Neuronal stem cell (in vitro differentiated cells): ENCODE data around the gene CPD.

Experiments used
- DNase-seq: peaks from one replicate; pipeline ENCODE4 v3.0.0-alpha.2; 2013; ENCODE audit warnings: low spot score
- H2AFZ ChIP-seq: one replicate; pipeline ENCODE4 v1.6.1; 2013; ENCODE audit warnings: mild to moderate bottlenecking, low read length, inconsistent platforms
- H2AK5ac ChIP-seq: 2 replicates; pipeline ENCODE4 v1.6.1; 2013; ENCODE audit warnings: low read depth, mild to moderate bottlenecking, inconsistent platforms, low read length, moderate library complexity, mixed read lengths
- H2BK120ac ChIP-seq: 2 replicates; pipeline ENCODE4 v1.6.1; 2013; ENCODE audit warnings: low read depth, mild to moderate bottlenecking, inconsistent platforms, low read length, moderate library complexity, mixed read lengths
- H2BK12ac ChIP-seq: one replicate; pipeline ENCODE4 v1.6.1; 2013; ENCODE audit warnings: low read length, inconsistent platforms
- H2BK15ac ChIP-seq: 2 replicates; pipeline ENCODE4 v1.6.1; 2013; ENCODE audit warnings: mild to moderate bottlenecking, low read length, inconsistent platforms, mixed read lengths
- H2BK5ac ChIP-seq: one replicate; pipeline ENCODE4 v1.6.1; 2013; ENCODE audit warnings: inconsistent platforms, mild to moderate bottlenecking, low read length, moderate library complexity
- H3K14ac ChIP-seq: one replicate; pipeline ENCODE4 v1.6.1; 2013; ENCODE audit warnings: low read length, inconsistent platforms
- H3K18ac ChIP-seq: 2 replicates; pipeline ENCODE4 v1.6.1; 2013; ENCODE audit warnings: low read length, inconsistent platforms
- H3K23ac ChIP-seq: 2 replicates; pipeline ENCODE4 v1.6.1; 2013; ENCODE audit warnings: low read depth, mild to moderate bottlenecking, mixed read lengths, low read length, inconsistent platforms; ENCODE audit not compliant: poor library complexity
- H3K27ac ChIP-seq: replicated peaks from 3 replicates; pipeline ENCODE4 v1.5.1; 2013; ENCODE audit warnings: low read length, inconsistent platforms
- H3K27me3 ChIP-seq, 3 experiments: 2 replicates each; pipeline ENCODE4 v1.6.1; 2013; ENCODE audit warnings: low read length in 3 of 3, mild to moderate bottlenecking in 2 of 3, inconsistent platforms in 1 of 3, low read depth in 1 of 3, mixed read lengths in 1 of 3, moderate library complexity in 1 of 3; ENCODE audit not compliant: control insufficient read depth in 3 of 3, insufficient read depth in 3 of 3
- H3K36me3 ChIP-seq, 2 donors: replicated peaks in 1 of 2; 2 replicates each; pipeline ENCODE4 v1.6.1; 2013; ENCODE audit warnings: low read length in 2 of 2; ENCODE audit not compliant: control insufficient read depth in 2 of 2, insufficient read depth in 2 of 2
- H3K4ac ChIP-seq: 2 replicates; pipeline ENCODE4 v1.6.1; 2013; ENCODE audit warnings: inconsistent platforms, mild to moderate bottlenecking, low read length, moderate library complexity
- H3K4me1 ChIP-seq, 2 donors: 1 replicate in 1 of 2; 2 replicates in 1 of 2; pipeline ENCODE4 v1.6.1; 2013; ENCODE audit warnings: low read length in 2 of 2, low read depth in 1 of 2; ENCODE audit not compliant: control insufficient read depth in 2 of 2, insufficient read depth in 1 of 2
- H3K4me2 ChIP-seq: one replicate; pipeline ENCODE4 v1.6.1; 2013; ENCODE audit warnings: mild to moderate bottlenecking, low read length, inconsistent platforms; ENCODE audit not compliant: insufficient read depth, poor library complexity, severe bottlenecking
- H3K4me3 ChIP-seq, 2 donors: 2 replicates each; pipeline ENCODE4 v1.5.1; 2013; ENCODE audit warnings: low read length in 2 of 2, mild to moderate bottlenecking in 2 of 2, inconsistent platforms in 1 of 2, moderate library complexity in 1 of 2
- H3K79me1 ChIP-seq: one replicate; pipeline ENCODE4 v1.6.1; 2013; ENCODE audit warnings: low read depth, mild to moderate bottlenecking, inconsistent platforms, low read length, moderate library complexity
- H3K9ac ChIP-seq: one replicate; pipeline ENCODE4 v1.6.1; 2013; ENCODE audit warnings: mild to moderate bottlenecking, low read depth, low read length, inconsistent platforms; ENCODE audit not compliant: poor library complexity
- H3K9me3 ChIP-seq, 2 donors: replicated peaks in 1 of 2; 2 replicates each; pipeline versions ENCODE3 to v1.6.1; 2013; ENCODE audit warnings: low read length in 2 of 2, mild to moderate bottlenecking in 2 of 2, inconsistent platforms in 1 of 2, low read depth in 1 of 2, mixed read lengths in 1 of 2, moderate library complexity in 1 of 2; ENCODE audit not compliant: control insufficient read depth in 2 of 2, insufficient read depth in 1 of 2
- H4K8ac ChIP-seq: one replicate; pipeline ENCODE4 v1.6.1; 2013; ENCODE audit warnings: low read depth, mild to moderate bottlenecking, inconsistent platforms, low read length, moderate library complexity
- H4K91ac ChIP-seq: one replicate; pipeline ENCODE4 v1.6.1; 2013; ENCODE audit warnings: low read length, low read depth, mild to moderate bottlenecking, inconsistent platforms; ENCODE audit not compliant: poor library complexity
- WGBS, 2 donors: extraction: QIAGEN DNeasy Blood & Tissue Kit; methylation state at CpG; one replicate each; pipeline ENCODE4 v1.1.7; 2013; ENCODE audit warnings: missing lambda C conversion rate in 2 of 2, mixed read lengths in 1 of 2; ENCODE audit not compliant: insufficient read length in 2 of 2, insufficient replicate concordance in 1 of 2; ENCODE audit errors: extremely low coverage in 2 of 2; 5-methylcytosine and 5-hydroxymethylcytosine counted together

Gene CPD

DNA sequence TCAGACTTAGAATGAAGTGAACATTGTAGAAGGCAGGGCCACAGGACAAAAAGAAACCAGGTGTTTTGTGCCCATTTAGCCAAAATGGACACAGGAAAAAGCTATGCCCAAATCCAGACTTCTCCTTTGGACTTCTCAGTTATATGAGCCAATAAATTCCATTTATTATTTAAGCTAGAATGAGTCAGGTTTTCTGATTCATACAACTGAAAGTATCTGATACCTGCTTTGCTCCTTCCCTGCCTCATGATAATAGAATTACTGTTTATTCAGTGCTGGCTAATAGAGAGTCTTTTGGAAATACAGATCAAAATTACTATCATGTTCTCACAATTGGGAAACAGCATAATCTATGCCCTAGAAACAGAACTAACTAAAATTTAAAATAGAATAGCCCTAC is 8.7 kb upstream of the CPD start:
- H3K27ac ChIP-seq = no peak overlapping the region
- H3K4ac ChIP-seq = no peak overlapping the region
- no peaks in the 10 kb centered on the region for H3K9me3 ChIP-seq
- no peak overlapping the region for H3K4me2 ChIP-seq
- H4K91ac ChIP-seq = no peak overlapping the region
- no peak overlapping the region for H2AK5ac ChIP-seq
- H3K9ac ChIP-seq = no peak overlapping the region
- H4K8ac ChIP-seq = no peak overlapping the region
- peaks cover 2 to 12% of the 10 kb centered on the region in 2 donors for H3K4me1 ChIP-seq
- H3K23ac ChIP-seq = no peak overlapping the region
- H3K14ac ChIP-seq = no peak overlapping the region
- H3K79me1 ChIP-seq = no peaks in the 10 kb centered on the region
- H2BK15ac ChIP-seq = no peak overlapping the region
- no peak for DNase-seq
- no peak overlapping the region for H3K4me3 ChIP-seq
- H2AFZ ChIP-seq = no peak overlapping the region
- H3K18ac ChIP-seq = no peak overlapping the region
- no peak overlapping the region for H2BK5ac ChIP-seq
- no peaks in the 10 kb centered on the region for H3K36me3 ChIP-seq
- no peak overlapping the region for H2BK120ac ChIP-seq
- H2BK12ac ChIP-seq = no peak overlapping the region
- peaks cover 0 to 37% (median 0%) of the 10 kb centered on the region in 3 experiments for H3K27me3 ChIP-seq

DNA sequence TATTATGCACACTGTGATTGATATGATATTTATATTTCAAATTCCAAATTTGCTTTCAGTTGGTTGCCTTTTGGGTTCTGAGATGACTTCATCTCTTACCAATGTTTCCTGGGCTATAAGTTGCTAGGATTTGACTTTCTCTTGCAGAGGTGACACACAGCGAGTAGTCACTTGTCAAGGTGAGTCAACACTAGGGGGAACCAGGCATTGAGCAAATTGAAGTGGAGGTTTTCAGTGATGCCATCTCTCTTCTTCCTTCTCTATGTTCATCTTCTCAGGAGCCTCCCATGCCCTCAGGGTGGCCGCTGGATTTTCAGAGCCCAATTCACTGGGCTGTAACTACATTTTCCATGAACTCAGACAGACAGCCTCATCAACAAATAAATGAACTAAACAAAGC is 6.0 kb upstream of the CPD start:
- no peak overlapping the region for H2BK12ac ChIP-seq
- H3K4me1 ChIP-seq = peaks cover 4 to 20% of the 10 kb centered on the region in 2 donors
- no peak overlapping the region for H4K91ac ChIP-seq
- H2AFZ ChIP-seq = no peak overlapping the region
- H3K9ac ChIP-seq = no peak overlapping the region
- no peak overlapping the region for H3K4me2 ChIP-seq
- no peaks in the 10 kb centered on the region for H3K79me1 ChIP-seq
- H3K36me3 ChIP-seq = no peaks in the 10 kb centered on the region
- WGBS, 2 donors = no CpG with 5 or more reads among the region's 2 CpGs
- no peak overlapping the region for H3K4ac ChIP-seq
- no peak overlapping the region for H2BK15ac ChIP-seq
- no peak overlapping the region for H3K18ac ChIP-seq
- H3K27ac ChIP-seq = no peak overlapping the region
- H3K14ac ChIP-seq = no peak overlapping the region
- H2BK5ac ChIP-seq = no peak overlapping the region
- H2BK120ac ChIP-seq = no peak overlapping the region
- no peak overlapping the region for H3K23ac ChIP-seq
- DNase-seq = no peak
- no peak overlapping the region for H2AK5ac ChIP-seq
- H3K9me3 ChIP-seq = no peaks in the 10 kb centered on the region
- peaks cover 0 to 35% (median 7%) of the 10 kb centered on the region in 3 experiments for H3K27me3 ChIP-seq
- H3K4me3 ChIP-seq = no peak overlapping the region
- no peak overlapping the region for H4K8ac ChIP-seq

- Histone ChIP-seq H3K9me3 (no peaks in the 10 kb centered on the region), H3K23ac (no peak overlapping the region), H3K36me3 (no peaks in the 10 kb centered on the region), H2BK15ac (no peak overlapping the region), H3K27ac (no peak overlapping the region), H2AFZ (no peak overlapping the region), H3K18ac (no peak overlapping the region), H3K14ac (no peak overlapping the region), H2AK5ac (no peak overlapping the region), H2BK5ac (no peak overlapping the region), H3K79me1 (peaks cover 6% of the 10 kb centered on the region), H3K4me1 (peaks cover 6 to 23% of the 10 kb centered on the region in 2 donors), H3K27me3 (peaks cover 0 to 22% (median 14%) of the 10 kb centered on the region in 3 experiments), H3K4me2 (no peak overlapping the region), H4K91ac (no peak overlapping the region), H3K4ac (no peak overlapping the region), H3K9ac (no peak overlapping the region), H2BK120ac (no peak overlapping the region), H3K4me3 (no peak overlapping the region), H2BK12ac (no peak overlapping the region), H4K8ac (no peak overlapping the region)
- WGBS, 2 donors = no CpG with 5 or more reads among the region's 1 CpG
- DNase-seq = no peak
Measured at GRCh38 chr17:30375661-30376060, 3.1 kb upstream of the CPD start.

DNA sequence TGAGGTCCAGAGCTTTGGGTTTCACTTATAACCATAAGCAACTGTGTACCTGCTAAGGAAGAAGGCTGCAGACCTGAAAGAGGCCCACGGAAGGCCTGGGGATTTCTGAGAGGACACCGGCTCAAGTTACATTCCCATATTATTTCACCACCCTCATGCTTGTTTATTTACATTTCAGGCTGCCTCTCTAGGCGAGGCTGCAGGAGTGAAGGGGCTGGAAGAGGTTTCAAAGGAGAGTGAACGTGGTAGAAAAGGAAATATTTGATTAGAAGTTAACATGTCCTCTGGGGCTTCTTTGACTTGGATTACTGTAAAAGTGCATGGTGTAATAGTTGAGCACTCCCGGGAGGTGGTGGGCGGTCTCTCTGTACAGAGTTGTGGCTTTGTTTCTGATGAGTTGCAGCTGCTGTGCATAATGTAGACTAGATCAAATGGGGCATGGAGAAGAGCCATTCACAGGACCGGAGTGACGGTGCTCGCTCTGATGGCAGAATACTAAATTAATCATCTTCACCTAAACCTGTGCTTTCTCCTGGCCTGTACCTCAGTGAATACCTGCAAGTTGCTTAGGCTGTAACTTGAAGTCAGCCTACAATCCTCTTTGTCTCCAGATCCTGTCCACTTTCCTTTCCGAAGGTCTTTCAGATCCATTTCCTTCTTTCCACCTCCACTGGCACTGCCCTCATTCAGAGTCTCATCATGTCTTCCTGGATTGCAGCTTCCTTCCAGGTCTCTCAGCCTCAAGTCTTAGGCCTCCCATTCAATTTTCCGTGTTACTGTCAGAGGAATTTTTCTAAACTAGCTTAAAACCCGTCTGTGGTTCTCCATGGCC is 1.9 kb upstream of the CPD start:
- Histone ChIP-seq H3K36me3 (peaks cover 0 to 6% of the 10 kb centered on the region in 2 donors), H3K18ac (no peak overlapping the region), H3K14ac (no peak overlapping the region), H4K91ac (no peak overlapping the region), H3K4ac (no peak overlapping the region), H3K4me2 (no peak overlapping the region), H2AFZ (peak overlapping the region; percentile 80), H3K9me3 (no peaks in the 10 kb centered on the region), H3K79me1 (peaks cover 6% of the 10 kb centered on the region), H2BK5ac (no peak overlapping the region), H3K9ac (no peak overlapping the region), H2BK120ac (no peak overlapping the region), H2BK12ac (no peak overlapping the region), H3K4me1 (peaks cover 6 to 31% of the 10 kb centered on the region in 2 donors), H3K27me3 (peaks cover 0 to 15% (median 14%) of the 10 kb centered on the region in 3 experiments), H2BK15ac (no peak overlapping the region), H2AK5ac (no peak overlapping the region), H4K8ac (no peak overlapping the region), H3K23ac (no peak overlapping the region), H3K4me3 (no peak overlapping the region), H3K27ac (no peak overlapping the region)
- no CpG with 5 or more reads among the region's 12 CpGs for WGBS, 2 donors
- no peak for DNase-seq
